Activated CD4-positive, alpha-beta T cell treated with anti-CD3 and anti-CD28 coated beads, Interleukin-2, amount 10 ng/mL, durations not matched to agents 24 days and 14 days (primary cell): ENCODE measurements around the gene ZNF578. TPM values are rescaled to one million over a fixed set of nuclear protein-coding genes. Genes with fewer than 3 reads are reported as not detected.
"Not testable (repeated sequence)": the region's sequence is repeated elsewhere in the genome, so short reads cannot be mapped to it uniquely, and the experiment has no call there.

Experiments
- DNase-seq: peaks from one replicate; pipeline ENCODE4 v3.0.0; 2022
- H3K27ac Mint-ChIP-seq: one replicate; pipeline ENCODE4 v1.8.0; 2022; ENCODE audit warnings: mild to moderate bottlenecking, mixed read lengths
- H3K27me3 Mint-ChIP-seq: one replicate; pipeline ENCODE4 v1.8.0; 2022; ENCODE audit warnings: mixed read lengths
- H3K36me3 Mint-ChIP-seq: one replicate; pipeline ENCODE4 v1.8.0; 2022; ENCODE audit warnings: low read depth, mild to moderate bottlenecking, mixed read lengths
- H3K4me1 Mint-ChIP-seq: one replicate; pipeline ENCODE4 v1.8.0; 2021; ENCODE audit warnings: mixed read lengths
- H3K4me3 Mint-ChIP-seq: one replicate; pipeline ENCODE4 v1.8.0; 2022; ENCODE audit warnings: mild to moderate bottlenecking, moderate library complexity, mixed read lengths
- H3K9me3 Mint-ChIP-seq: one replicate; pipeline ENCODE4 v1.8.0; 2021; ENCODE audit warnings: mixed read lengths
- intact Hi-C: fragments of 100-400 bp; cut with micrococcal nuclease; formaldehyde crosslinking; loops from one replicate; pipeline ENCODE4 v1.15.1; 2023
- total RNA-seq: library from RNA; stranded (reverse); gene quantifications from 2 replicates; pipeline ENCODE4 v1.2.3, GENCODE V29; 2022

ZNF578 gene
- 0.12 TPM in 1 of 2 replicates, not detected in the other for total RNA-seq

DNA sequence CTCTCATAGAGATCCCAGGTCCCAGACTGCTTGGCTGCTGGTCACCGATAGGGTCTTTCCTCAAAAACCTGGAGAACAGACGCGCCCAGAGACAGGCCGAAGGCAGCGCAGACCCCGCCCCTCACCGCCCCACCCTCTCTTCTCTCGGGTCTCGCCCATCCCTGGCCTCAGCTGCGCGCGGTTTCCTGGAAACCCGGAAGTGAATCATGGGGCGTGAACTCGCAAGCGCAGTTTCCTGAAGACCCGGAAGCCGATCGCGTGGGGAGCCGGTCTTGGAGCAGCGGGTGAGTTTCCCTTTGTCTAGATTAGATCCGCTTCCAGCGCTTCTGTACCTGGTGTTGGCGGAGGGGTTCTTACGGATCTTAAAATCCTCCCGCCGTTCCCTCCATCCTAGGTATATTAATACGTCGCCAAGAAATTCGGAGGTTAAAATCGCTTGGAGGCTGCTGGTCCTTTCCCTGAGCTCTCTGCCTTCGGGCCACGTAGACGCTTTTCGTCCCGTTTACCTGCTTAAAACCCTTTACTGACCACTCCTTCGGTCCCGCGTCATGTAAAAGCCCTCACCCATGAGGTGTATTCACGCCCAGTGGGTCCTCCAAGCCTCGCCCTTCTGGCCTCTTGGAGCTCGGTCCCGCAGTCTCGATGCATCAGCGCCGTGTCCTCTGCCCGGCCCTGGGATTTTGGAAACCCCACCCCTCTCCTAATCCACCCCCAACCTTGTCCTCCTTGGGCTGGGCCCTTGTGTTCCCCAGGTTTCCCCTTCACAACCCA lies at the start of gene ZNF578:
Gene ZNF578, plus strand, starts transcription at position 230 of the 771 bp plus-strand sequence. CDS start 48,293 bp downstream, outside the sequence.
- H3K4me3 Mint-ChIP-seq, result peak within 1 kb of the TSS; percentile 75
- no peaks in the 10 kb centered on the region for H3K27me3 Mint-ChIP-seq
- H3K36me3 Mint-ChIP-seq, result peaks cover 15% of the 10 kb centered on the region
- DNase-seq, result peak; percentile 82
- H3K9me3 Mint-ChIP-seq, result peaks cover 45% of the 10 kb centered on the region
- H3K4me1 Mint-ChIP-seq, result peaks cover 1% of the 10 kb centered on the region
- no peak within 1 kb of the TSS for H3K27ac Mint-ChIP-seq
- intact Hi-C loops, result no loop called here

DNA sequence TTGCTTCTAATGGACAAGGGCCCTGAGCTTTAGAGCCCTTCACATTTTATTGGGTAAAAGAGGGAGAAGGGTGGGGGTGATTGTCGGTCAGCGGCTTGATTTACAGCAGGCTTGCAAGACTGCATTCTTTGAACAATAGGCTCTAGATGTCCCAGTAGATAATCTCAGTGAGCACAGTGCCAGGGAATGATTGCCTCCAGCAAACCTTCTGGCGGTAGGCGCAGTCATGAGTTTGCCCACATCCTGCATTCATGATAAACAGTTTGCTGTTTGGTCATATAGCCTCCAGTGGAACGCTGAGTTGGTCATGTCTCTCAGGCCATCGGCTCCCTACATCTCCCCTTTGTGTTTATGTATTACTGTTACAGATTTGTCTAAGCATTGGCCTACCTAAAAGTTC lies 43.1 kb upstream of the ZNF578 start:
- Mint-ChIP-seq H3K27ac (no peak overlapping the region), H3K27me3 (no peaks in the 10 kb centered on the region), H3K36me3 (peaks cover 56% of the 10 kb centered on the region), H3K4me1 (no peaks in the 10 kb centered on the region), H3K4me3 (no peak overlapping the region), H3K9me3 (peaks cover 13% of the 10 kb centered on the region)
- no peak for DNase-seq
- intact Hi-C loops, result no loop called here

DNA sequence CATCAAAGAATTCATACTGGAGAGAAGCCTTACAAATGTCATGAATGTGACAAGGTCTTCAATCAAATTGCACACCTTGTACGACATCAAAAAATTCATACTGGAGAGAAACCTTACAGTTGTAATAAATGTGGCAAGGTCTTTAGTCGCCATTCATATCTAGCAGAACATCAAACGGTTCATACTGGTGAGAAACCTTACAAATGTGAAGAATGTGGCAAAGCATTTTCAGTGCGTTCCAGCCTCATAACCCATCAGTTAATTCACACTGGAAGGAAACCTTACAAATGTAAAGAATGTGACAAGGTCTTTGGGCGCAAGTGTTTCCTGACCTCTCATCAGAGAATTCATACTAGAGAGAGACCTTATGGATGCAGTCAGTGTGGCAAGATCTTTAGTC lies 37.6 kb upstream of the ZNF578 start:
- intact Hi-C loops, result no loop called here
- Mint-ChIP-seq H3K36me3 (peaks cover 11% of the 10 kb centered on the region), H3K4me3 (no peak overlapping the region), H3K27me3 (no peaks in the 10 kb centered on the region), H3K27ac (no peak overlapping the region), H3K9me3 (peaks cover 37% of the 10 kb centered on the region), H3K4me1 (no peaks in the 10 kb centered on the region)
- no peak for DNase-seq

DNA sequence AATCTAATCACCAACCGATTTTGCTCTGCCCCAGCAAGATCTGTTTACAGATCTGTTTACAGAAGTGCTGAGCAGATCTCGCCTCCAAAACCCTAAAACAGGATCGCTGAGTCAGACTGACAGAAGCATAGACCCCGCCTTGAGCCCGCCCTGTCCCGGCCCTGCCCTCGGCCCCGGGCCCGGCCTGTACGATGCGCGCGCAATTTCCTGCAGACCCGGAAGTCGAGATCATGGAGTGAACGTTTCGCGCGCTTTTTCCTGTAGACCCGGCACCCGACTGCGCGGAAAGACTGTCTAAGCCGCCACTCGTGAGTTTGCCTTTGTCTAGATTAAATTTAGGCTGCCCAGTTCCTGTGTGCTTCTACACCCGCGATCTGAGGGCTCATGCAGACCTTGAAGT lies 24.4 kb upstream of the ZNF578 start, which contains the start of gene ZNF534:
Gene ZNF534, plus strand, starts transcription at position 212 of the 400 bp plus-strand sequence. CDS start 2,327 bp downstream, outside the sequence.
- intact Hi-C loops, result no loop called here
- DNase-seq, result no peak
- no peaks in the 10 kb centered on the region for H3K36me3 Mint-ChIP-seq
- no peak within 1 kb of the TSS for H3K4me3 Mint-ChIP-seq
- H3K27me3 Mint-ChIP-seq, result no peaks in the 10 kb centered on the region
- H3K27ac Mint-ChIP-seq, result no peak within 1 kb of the TSS
- H3K9me3 Mint-ChIP-seq, result peaks cover 20% of the 10 kb centered on the region
- H3K4me1 Mint-ChIP-seq, result no peaks in the 10 kb centered on the region

DNA sequence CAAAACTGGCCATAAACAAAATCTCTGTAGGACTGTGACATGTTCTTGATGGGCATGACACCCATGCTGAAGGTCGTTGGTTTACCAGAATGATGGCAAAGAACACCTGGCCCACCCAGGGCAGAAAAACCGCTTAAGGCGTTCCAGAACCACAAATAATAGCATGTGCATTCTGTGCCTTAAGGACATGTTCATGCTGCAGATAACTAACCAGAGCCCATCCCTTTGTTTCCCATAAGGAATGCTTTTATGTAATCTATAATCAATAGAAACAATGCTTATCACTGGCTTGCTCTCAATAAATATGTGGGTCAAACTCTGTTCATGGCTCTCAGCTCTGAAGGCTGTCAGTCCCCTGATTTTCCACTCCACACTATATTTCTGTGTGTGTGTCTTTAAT lies 11.2 kb upstream of the ZNF578 start:
- Mint-ChIP-seq H3K27me3 (no peaks in the 10 kb centered on the region), H3K9me3 (peaks cover 33% of the 10 kb centered on the region), H3K4me3 (no peak overlapping the region), H3K27ac (no peak overlapping the region), H3K4me1 (no peaks in the 10 kb centered on the region), H3K36me3 (peaks cover 4% of the 10 kb centered on the region)
- intact Hi-C loops, result no loop called here
- no peak for DNase-seq

DNA sequence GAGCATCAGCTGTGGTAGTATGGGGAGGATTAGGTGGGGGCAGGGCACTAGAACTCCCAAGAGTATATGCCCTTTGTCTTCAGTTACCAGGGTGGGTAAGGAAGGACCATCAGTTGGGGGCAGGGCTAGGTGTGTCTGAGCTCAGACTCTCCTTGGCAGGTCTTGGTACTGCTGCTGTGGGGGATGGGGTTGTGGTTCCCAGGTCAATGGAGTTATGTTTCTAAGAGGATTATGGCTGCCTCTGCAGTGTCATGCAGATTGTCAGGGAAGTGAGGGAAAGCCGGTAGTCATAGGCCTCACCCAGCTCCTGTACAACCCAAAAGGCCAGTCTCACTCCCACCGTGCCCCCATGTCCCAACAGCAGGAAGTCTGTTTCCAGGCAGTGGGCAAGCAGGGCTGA lies 8.8 kb upstream of the ZNF578 start:
- H3K9me3 Mint-ChIP-seq, result peaks cover 31% of the 10 kb centered on the region

DNA sequence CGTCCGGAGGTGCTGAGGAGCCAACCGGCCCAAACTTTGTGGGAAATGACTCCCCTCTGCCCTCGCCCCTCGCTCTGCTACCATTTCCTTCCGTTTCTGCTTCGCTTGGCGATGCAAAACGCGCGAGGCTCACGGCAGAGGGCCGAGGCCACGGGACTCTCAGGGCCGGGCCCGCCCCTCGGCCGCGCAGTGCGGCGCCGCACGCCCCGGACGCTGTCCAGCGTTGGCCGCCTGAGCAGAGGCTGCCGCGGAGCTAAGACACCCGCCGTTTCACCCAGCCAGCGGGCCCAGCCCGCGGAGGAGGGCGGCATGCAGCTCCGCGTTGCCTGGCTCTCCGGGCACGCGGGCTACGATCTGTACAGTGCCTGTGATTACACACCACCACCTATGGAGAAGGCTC lies 2.1 kb upstream of the ZNF578 start:
- DNase-seq, result no peak
- Mint-ChIP-seq H3K27ac (no peak overlapping the region), H3K4me3 (no peak overlapping the region), H3K27me3 (no peaks in the 10 kb centered on the region), H3K9me3 (peaks cover 36% of the 10 kb centered on the region), H3K36me3 (peaks cover 10% of the 10 kb centered on the region), H3K4me1 (peaks cover 1% of the 10 kb centered on the region)
- intact Hi-C loops, result no loop called here

More for the DNA sequence above, 8.8 kb upstream of the ZNF578 start:
- intact Hi-C loops, result no loop called here
- no peak for DNase-seq
- Mint-ChIP-seq H3K4me1 (no peaks in the 10 kb centered on the region), H3K27me3 (no peaks in the 10 kb centered on the region), H3K27ac (no peak overlapping the region), H3K36me3 (peaks cover 4% of the 10 kb centered on the region), H3K4me3 (no peak overlapping the region)

DNA sequence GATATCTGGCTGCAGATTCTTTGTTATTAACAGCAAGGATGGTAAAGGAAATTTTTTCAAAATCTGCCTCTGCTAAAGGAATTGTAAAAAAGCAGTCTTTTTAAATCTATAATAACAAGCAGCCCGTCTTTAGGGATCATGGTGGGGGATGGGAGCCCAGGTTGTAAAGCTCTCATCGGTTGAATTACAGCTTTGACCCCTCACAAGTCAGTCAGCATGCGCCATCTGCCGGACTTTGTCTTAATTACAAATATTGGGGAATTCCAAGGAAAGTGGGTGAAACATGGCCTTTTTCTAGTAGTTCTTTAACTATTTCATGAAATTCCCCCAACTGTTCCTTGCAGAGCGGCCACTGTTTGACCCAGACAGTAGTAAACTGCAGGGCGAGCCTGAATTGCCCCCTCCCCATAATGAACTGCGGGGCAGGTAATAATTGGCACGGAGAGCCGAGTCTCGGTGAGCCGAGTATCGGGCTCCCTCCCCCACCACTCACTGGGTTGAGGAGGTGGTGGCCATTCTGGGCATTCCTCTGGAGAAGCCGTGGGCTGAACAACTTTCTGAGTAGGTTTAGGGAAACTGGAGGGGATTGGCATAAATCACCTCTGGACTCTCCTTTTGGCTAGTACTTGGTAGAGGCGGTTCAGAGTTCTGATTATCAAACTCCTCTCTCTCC lies 11.6 kb downstream of the ZNF578 start:
- no peaks in the 10 kb centered on the region for H3K36me3 Mint-ChIP-seq
- no peaks in the 10 kb centered on the region for H3K27me3 Mint-ChIP-seq
- no peak for DNase-seq
- H3K9me3 Mint-ChIP-seq, result peaks cover 35% of the 10 kb centered on the region
- H3K4me1 Mint-ChIP-seq, result no peaks in the 10 kb centered on the region
- intact Hi-C loops, result no loop called here
- no peak overlapping the region for H3K27ac Mint-ChIP-seq
- no peak overlapping the region for H3K4me3 Mint-ChIP-seq

DNA sequence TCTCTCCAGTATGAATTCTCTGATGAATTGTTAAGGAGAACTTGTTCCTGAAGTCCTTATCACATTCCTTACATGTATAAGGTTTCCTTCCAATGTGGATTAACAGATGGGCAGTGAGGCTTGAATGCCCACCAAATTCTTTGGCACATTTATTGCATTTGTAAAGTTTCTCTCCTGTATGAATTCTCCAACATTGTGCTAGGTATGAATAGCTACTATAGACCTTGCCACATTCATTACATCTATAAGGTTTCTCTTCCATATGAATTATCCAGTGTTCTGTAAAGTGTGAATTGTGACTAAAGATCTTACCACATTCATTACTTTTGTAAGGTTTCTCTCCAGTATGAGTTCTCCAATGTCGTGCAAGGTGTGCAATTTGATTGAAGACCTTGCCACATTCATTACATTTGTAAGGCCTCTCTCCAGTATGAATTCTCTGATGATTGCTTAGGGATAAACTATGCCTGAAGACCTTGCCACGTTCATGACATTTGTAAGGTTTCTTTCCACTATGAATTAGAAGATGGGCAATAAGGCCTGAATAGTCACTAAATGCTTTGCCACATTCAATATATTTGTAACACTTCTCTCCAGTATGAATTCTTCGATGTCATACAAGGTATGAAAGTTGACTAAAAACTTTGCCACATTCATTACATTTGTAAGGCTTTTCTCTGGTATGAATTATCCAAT lies 20.4 kb downstream of the ZNF578 start:
- peaks cover 9% of the 10 kb centered on the region for H3K36me3 Mint-ChIP-seq
- intact Hi-C loops, result no loop called here
- H3K4me1 Mint-ChIP-seq, result no peaks in the 10 kb centered on the region

DNA sequence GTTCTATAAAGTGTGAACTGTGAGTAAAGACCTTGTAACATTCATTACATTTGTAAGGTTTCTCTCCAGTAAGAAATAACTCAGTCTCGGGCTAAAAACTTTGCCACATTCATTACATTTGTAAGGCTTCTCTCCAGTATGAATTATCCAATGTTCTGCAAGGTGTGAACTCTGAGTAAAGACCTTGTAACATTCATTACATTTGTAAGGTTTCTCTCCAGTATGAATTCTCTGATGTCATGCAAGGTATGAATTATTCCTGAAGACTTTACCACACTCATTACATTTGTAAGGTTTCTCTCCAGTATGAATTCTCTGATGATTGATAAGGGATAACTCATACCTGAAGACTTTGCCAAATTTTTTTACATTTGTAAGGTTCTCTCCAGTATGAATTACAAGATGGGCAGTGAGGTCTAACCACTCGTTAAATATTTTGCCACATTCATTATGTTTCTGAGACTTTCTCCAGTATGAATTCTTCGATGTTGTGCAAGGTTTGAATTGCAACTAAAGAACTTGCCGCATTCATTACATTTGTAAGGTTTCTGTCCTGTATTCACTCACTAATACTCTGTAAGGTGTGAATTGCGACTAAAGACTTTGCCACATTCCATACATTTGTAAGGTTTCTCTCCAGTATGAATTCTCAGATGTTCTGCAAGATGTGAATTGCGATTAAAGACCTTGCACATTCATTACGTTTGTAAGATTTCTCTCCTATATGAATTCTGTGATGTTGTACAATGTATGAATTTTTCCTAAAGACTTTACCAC lies 21.2 kb downstream of the ZNF578 start:
- Mint-ChIP-seq H3K4me3 (no peak overlapping the region), H3K36me3 (peaks cover 9% of the 10 kb centered on the region), H3K27ac (no peak overlapping the region), H3K4me1 (no peaks in the 10 kb centered on the region), H3K9me3 (peaks cover 26% of the 10 kb centered on the region), H3K27me3 (no peaks in the 10 kb centered on the region)
- intact Hi-C loops, result no loop called here
- no peak for DNase-seq

More for the DNA sequence above, 20.4 kb downstream of the ZNF578 start:
- no peak overlapping the region for H3K4me3 Mint-ChIP-seq
- peaks cover 26% of the 10 kb centered on the region for H3K9me3 Mint-ChIP-seq
- H3K27me3 Mint-ChIP-seq, result no peaks in the 10 kb centered on the region
- DNase-seq, result no peak
- no peak overlapping the region for H3K27ac Mint-ChIP-seq

DNA sequence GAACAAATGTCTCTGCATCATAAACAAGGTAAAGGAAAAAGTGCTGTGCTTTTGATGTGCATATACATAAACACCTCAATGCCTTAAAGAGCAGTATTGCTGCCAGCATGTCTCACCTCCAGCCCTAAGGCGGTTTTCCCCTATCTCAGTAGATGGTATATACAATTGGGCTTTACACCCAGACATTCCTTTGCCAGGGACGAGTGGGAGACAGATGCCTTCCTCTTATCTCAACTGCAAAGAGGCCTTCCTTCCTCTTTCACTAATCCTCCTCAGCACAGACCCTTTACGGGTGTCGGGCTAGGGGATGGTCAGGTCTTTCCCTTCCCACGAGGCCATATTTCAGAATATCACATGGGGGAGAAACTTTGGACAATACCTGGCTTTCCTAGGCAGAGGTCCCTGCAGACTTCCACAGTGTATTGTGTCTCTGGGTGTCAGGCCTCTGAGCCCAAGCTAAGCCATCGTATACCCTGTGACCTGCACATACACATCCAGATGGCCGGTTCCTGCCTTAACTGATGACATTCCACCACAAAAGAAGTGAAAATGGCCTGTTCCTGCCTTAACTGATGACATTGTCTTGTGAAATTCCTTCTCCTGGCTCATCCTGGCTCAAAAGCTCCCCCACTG lies 30.9 kb downstream of the ZNF578 start:
- DNase-seq, intact Hi-C loops, H3K36me3 Mint-ChIP-seq, H3K4me1 Mint-ChIP-seq, H3K27me3 Mint-ChIP-seq, H3K27ac Mint-ChIP-seq, H3K4me3 Mint-ChIP-seq: not testable (repeated sequence)
- peaks cover 15% of the 10 kb centered on the region for H3K9me3 Mint-ChIP-seq

DNA sequence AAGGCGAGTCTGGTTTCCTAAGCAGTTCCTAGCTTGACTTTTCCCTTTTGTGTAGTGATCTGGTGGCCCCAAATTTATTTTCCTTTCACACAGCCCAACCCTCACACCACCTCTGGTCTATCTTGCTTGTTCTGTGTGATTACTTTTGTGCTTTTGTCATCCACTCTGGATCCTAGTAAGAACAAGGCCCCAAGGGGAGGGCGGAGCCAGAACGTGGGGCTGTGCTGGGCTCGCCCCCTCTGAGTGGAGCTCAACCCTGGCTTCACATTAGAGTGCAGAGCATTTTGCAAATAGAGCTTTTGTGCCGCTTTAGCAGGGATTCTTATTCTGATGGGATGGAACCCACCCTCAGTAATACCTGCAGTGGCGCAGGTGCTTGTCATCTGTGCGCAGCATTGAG lies 31.7 kb downstream of the ZNF578 start:
- intact Hi-C loops, H3K4me1 Mint-ChIP-seq, H3K36me3 Mint-ChIP-seq, DNase-seq, H3K4me3 Mint-ChIP-seq, H3K27ac Mint-ChIP-seq, H3K27me3 Mint-ChIP-seq: not testable (repeated sequence)
- H3K9me3 Mint-ChIP-seq, result peaks cover 15% of the 10 kb centered on the region

DNA sequence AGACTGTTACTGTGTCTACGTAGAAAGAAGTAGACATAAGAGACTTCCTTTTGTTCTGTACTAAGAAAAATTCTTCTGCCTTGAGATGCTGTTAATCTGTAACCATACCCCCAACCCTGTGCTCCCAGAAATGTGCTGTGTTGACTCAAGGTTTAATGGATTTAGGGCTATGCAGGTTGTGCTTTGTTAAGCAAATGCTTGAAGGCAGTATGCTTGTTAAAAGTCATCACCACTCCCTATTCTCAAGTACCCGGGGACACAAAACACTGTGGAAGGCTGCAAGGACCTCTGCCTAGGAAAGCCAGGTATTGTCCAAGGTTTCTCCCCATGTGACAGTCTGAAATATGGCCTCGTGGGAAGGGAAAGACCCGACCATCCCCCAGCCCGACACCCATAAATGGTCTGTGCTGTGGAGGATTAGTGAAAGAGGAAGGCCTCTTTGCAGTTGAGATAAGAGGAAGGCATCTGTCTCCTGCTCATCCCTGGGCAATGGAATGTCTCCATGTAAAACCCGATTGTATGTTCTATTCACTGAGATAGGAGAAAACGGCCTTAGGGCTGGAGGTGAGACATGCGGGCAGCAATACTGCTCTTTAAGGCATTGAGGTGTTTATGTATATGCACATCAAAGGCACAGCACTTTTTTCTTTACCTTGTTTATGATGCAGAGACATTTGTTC lies 32.3 kb downstream of the ZNF578 start:
- H3K27ac Mint-ChIP-seq, H3K4me3 Mint-ChIP-seq, H3K4me1 Mint-ChIP-seq, H3K36me3 Mint-ChIP-seq, H3K27me3 Mint-ChIP-seq, DNase-seq, intact Hi-C loops: not testable (repeated sequence)
- peaks cover 15% of the 10 kb centered on the region for H3K9me3 Mint-ChIP-seq
